ENCODE results near the gene UBA5. TPM values are rescaled to one million over a fixed set of nuclear protein-coding genes. Genes with fewer than 3 reads are reported as not detected.

UBA5 gene
- total and polyA plus RNA-seq, 4 donors, result 15.3 to 51.9 (median 36.0) TPM

DNA sequence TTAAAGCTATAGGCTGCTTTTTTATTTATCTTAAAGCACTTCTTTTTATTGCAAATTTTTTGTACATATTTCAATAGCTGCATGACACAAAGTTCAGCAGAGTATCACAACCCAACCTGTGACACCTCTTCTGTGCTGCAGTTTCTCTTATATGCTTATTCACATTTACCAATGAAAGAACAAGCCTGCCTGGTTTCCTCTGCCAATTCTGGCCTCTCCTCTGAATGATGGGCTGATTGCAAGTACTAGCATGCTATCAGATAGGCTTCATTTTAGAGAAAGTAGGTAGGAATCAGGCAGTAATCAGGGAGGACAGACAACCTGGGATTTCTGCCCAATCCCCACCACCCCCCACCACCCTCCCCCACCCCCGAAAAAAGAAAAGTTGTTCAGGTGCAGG, 36.5 kb upstream of the UBA5 start:
- H3K4me3 ChIP-seq (ENCODE audit: low read depth in 1 of 3, low read length in 3 of 3), result no peak overlapping the region
- H3K27ac ChIP-seq (ENCODE audit: low read depth in 1 of 2, low read length in 2 of 2), result no peak overlapping the region
- DNase-seq (ENCODE audit: low spot score), result no peak
- no peak overlapping the region for H3K9ac ChIP-seq (ENCODE audit: low read depth in 1 of 2, low read length in 2 of 2)
- H3K36me3 ChIP-seq (ENCODE audit: control insufficient read depth in 4 of 4, insufficient read depth in 3 of 4, low read depth in 1 of 4, low read length in 3 of 4), result peaks cover 6 to 49% (median 32%) of the 10 kb centered on the region in 4 donors
- 95% methylated on average over 1 of the region's 1 CpG for WGBS
- no peaks in the 10 kb centered on the region for H3K27me3 ChIP-seq (ENCODE audit: control insufficient read depth in 4 of 4, insufficient read depth in 4 of 4, low read length in 3 of 4)
- TF ChIP-seq, protein P1, sequence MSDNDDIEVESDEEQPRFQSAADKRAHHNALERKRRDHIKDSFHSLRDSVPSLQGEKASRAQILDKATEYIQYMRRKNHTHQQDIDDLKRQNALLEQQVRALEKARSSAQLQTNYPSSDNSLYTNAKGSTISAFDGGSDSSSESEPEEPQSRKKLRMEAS (IDR thresholded peaks at IDR 0.05), result no peak
- no peak for TF ChIP-seq HNF4G (IDR thresholded peaks at IDR 0.05)
- TF ChIP-seq RAD21 (IDR thresholded peaks at IDR 0.05), result no peak
- no peak for TF ChIP-seq JUND (IDR thresholded peaks at IDR 0.05)
- TF ChIP-seq, protein P2, sequence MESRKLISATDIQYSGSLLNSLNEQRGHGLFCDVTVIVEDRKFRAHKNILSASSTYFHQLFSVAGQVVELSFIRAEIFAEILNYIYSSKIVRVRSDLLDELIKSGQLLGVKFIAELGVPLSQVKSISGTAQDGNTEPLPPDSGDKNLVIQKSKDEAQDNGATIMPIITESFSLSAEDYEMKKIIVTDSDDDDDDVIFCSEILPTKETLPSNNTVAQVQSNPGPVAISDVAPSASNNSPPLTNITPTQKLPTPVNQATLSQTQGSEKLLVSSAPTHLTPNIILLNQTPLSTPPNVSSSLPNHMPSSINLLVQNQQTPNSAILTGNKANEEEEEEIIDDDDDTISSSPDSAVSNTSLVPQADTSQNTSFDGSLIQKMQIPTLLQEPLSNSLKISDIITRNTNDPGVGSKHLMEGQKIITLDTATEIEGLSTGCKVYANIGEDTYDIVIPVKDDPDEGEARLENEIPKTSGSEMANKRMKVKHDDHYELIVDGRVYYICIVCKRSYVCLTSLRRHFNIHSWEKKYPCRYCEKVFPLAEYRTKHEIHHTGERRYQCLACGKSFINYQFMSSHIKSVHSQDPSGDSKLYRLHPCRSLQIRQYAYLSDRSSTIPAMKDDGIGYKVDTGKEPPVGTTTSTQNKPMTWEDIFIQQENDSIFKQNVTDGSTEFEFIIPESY (IDR thresholded peaks at IDR 0.05), result no peak
- TF ChIP-seq, protein P3, sequence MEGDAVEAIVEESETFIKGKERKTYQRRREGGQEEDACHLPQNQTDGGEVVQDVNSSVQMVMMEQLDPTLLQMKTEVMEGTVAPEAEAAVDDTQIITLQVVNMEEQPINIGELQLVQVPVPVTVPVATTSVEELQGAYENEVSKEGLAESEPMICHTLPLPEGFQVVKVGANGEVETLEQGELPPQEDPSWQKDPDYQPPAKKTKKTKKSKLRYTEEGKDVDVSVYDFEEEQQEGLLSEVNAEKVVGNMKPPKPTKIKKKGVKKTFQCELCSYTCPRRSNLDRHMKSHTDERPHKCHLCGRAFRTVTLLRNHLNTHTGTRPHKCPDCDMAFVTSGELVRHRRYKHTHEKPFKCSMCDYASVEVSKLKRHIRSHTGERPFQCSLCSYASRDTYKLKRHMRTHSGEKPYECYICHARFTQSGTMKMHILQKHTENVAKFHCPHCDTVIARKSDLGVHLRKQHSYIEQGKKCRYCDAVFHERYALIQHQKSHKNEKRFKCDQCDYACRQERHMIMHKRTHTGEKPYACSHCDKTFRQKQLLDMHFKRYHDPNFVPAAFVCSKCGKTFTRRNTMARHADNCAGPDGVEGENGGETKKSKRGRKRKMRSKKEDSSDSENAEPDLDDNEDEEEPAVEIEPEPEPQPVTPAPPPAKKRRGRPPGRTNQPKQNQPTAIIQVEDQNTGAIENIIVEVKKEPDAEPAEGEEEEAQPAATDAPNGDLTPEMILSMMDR (IDR thresholded peaks at IDR 0.05; ENCODE audit: low read depth, low read length, missing input control), result no peak
- TF ChIP-seq, protein P4, sequence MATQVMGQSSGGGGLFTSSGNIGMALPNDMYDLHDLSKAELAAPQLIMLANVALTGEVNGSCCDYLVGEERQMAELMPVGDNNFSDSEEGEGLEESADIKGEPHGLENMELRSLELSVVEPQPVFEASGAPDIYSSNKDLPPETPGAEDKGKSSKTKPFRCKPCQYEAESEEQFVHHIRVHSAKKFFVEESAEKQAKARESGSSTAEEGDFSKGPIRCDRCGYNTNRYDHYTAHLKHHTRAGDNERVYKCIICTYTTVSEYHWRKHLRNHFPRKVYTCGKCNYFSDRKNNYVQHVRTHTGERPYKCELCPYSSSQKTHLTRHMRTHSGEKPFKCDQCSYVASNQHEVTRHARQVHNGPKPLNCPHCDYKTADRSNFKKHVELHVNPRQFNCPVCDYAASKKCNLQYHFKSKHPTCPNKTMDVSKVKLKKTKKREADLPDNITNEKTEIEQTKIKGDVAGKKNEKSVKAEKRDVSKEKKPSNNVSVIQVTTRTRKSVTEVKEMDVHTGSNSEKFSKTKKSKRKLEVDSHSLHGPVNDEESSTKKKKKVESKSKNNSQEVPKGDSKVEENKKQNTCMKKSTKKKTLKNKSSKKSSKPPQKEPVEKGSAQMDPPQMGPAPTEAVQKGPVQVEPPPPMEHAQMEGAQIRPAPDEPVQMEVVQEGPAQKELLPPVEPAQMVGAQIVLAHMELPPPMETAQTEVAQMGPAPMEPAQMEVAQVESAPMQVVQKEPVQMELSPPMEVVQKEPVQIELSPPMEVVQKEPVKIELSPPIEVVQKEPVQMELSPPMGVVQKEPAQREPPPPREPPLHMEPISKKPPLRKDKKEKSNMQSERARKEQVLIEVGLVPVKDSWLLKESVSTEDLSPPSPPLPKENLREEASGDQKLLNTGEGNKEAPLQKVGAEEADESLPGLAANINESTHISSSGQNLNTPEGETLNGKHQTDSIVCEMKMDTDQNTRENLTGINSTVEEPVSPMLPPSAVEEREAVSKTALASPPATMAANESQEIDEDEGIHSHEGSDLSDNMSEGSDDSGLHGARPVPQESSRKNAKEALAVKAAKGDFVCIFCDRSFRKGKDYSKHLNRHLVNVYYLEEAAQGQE (IDR thresholded peaks at IDR 0.05), result no peak
- no peak for TF ChIP-seq YY1 (IDR thresholded peaks at IDR 0.05)
- TF ChIP-seq, protein P5, sequence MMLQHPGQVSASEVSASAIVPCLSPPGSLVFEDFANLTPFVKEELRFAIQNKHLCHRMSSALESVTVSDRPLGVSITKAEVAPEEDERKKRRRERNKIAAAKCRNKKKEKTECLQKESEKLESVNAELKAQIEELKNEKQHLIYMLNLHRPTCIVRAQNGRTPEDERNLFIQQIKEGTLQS (IDR thresholded peaks at IDR 0.05), result no peak
- TF ChIP-seq GABPA (IDR thresholded peaks at IDR 0.05 in 1 of 2, conservative IDR thresholded peaks at IDR 0.05 in 1 of 2), result no peak
- no peak for TF ChIP-seq HNF4A (conservative IDR thresholded peaks at IDR 0.05)
- TF ChIP-seq FOXA2 (IDR thresholded peaks at IDR 0.05), result no peak
- H3K9me3 ChIP-seq (ENCODE audit: control insufficient read depth in 4 of 4, low read length in 3 of 4), result peaks cover 0 to 3% (median 0%) of the 10 kb centered on the region in 4 donors
- no peaks in the 10 kb centered on the region for H3K4me1 ChIP-seq (ENCODE audit: control insufficient read depth in 4 of 4, insufficient read depth in 4 of 4, low read length in 3 of 4)

DNA sequence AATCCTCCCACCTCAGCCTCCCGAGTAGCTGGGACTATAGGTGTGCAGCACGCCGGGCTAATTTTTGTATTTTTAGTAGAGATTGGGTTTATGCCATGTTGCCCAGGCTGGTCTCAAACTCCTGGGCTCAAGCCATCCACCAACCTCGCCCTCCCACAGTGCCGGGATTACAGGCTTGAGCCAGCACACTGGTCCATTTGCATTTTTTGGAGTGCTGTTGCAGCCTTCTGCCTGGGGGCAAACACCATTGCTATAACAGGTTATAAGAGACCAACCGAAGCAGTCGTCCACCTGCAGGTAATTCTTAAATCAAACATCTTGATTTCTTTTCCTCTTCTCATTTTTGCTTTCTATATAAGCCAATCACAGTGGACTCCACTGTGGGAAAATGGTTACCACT, 35.3 kb upstream of the UBA5 start:
- no peak overlapping the region for H3K9ac ChIP-seq (ENCODE audit: low read depth in 1 of 2, low read length in 2 of 2)
- no peak overlapping the region for H3K27ac ChIP-seq (ENCODE audit: low read depth in 1 of 2, low read length in 2 of 2)
- WGBS, result 98% methylated on average over 7 of the region's 7 CpGs
- no peak overlapping the region for H3K4me3 ChIP-seq (ENCODE audit: low read depth in 1 of 3, low read length in 3 of 3)
- H3K9me3 ChIP-seq (ENCODE audit: control insufficient read depth in 4 of 4, low read length in 3 of 4), result peaks cover 0 to 3% (median 0%) of the 10 kb centered on the region in 4 donors
- H3K27me3 ChIP-seq (ENCODE audit: control insufficient read depth in 4 of 4, insufficient read depth in 4 of 4, low read length in 3 of 4), result no peaks in the 10 kb centered on the region
- no peaks in the 10 kb centered on the region for H3K4me1 ChIP-seq (ENCODE audit: control insufficient read depth in 4 of 4, insufficient read depth in 4 of 4, low read length in 3 of 4)
- DNase-seq (ENCODE audit: low spot score), result no peak
- H3K36me3 ChIP-seq (ENCODE audit: control insufficient read depth in 4 of 4, insufficient read depth in 3 of 4, low read depth in 1 of 4, low read length in 3 of 4), result peaks cover 6 to 49% (median 31%) of the 10 kb centered on the region in 4 donors
- TF ChIP-seq NR2F2 (IDR thresholded peaks at IDR 0.05) (no peak), SP1 (IDR thresholded peaks at IDR 0.05) (no peak), TAF1 (conservative IDR thresholded peaks at IDR 0.05) (no peak), FOXA2 (IDR thresholded peaks at IDR 0.05) (no peak), EGR1 (IDR thresholded peaks at IDR 0.05; ENCODE audit: low read depth in 2 of 2) (no peak)
- TF ChIP-seq, protein P2 (IDR thresholded peaks at IDR 0.05), result no peak
- TF ChIP-seq, protein P4 (IDR thresholded peaks at IDR 0.05), result no peak
- TF ChIP-seq, protein P3 (IDR thresholded peaks at IDR 0.05; ENCODE audit: low read depth, low read length, missing input control), result no peak

All from liver (tissue), 9 donors.